Measurements from ENCODE around the gene ALG1.
"Not testable (repeated sequence)": the region's sequence is repeated elsewhere in the genome, so short reads cannot be mapped to it uniquely, and the experiment has no call there.

The ALG1 gene

DNA sequence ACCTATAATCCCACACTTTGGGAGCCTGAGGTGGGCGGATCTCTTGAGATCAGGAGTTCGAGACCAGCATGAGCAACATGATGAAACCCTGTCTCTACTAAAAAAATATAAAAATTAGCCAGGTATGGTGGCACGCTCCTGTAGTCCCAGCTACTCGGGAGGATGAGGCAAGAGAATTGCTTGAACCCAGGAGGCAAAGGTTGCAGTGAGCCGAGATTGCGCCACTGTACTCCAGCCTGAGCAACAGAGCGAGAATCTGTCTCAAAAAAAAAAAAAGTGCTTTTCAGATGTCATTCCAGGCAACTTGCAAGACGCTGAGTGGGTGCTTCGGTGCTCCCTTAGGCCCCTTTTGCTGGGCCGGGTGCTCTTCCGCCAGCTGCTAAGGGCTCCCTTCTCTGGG is 27.1 kb upstream of the ALG1 start:
- not testable (repeated sequence) for DNase-seq

- DNase-seq, result no peak
These were observed 26.0 kb upstream of the ALG1 start for GRCh38 chr16:5045499-5046115.

GRCh38 chr16:5046914-5047313 is 24.7 kb upstream of the ALG1 start:
- DNase-seq, result no peak

- no peak for DNase-seq
These were observed 16.5 kb upstream of the ALG1 start for GRCh38 chr16:5054876-5055865.

GRCh38 chr16:5056352-5056751 is 15.3 kb upstream of the ALG1 start:
- peak; percentile 64 to 80 (median 70) for DNase-seq

DNA sequence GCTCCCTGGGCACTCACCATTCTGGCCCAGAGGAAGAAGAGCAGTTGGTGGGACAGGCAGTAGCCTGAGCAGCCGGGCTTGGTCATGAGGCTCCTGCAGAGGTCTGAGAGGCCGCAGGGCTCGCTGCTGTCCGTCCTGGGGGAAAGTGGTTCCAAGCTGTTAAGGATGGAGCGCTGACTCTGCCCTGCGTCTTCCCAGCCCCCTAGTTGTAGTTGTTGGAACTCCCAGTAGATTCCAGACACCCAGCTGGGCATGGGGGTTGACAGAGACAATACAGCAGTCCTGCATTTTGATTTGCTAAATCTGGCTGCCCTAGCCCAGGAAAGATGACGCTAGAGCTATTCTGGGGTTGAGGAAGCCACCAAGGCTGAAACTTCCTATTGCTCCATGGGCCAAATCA is 13.2 kb upstream of the ALG1 start:
- peak; percentile 42 to 70 (median 66) for DNase-seq

DNA sequence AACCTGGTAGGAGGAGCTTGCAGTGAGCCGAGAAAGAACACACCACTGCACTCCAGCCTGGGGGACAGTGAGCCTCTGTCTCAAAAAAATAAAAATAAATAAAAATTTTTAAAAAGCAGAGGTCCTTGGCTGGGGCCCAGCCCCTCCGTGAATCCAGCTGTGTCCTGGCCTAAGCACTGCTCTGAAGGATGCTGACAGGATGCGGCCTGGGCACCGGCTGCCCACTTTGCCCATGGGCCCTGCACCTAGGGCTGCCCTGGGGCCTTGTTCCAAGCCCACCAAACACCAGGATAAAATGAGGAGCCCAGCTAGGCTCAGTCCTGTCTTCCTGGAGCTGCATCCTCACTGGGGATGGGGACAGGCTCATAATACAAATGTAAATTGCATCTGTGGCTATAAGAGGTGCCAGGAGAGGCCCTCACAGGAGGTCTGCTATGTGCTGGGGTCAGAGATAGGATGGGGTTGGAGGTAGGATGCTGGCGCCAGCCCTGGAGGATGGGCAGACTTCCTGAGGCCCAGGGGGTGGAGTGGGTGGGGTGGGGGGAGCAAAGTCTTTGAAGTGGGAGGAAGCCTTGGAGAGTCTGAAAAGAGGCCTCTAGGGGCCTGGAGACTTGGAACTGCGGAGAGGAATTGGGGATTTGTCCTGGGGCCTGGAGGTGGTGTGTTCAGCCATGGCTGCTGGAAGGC is 12.1 kb upstream of the ALG1 start:
- DNase-seq, result no peak

- no peak for DNase-seq
These were observed 11.5 kb upstream of the ALG1 start for GRCh38 chr16:5060073-5060641.

- no peak for DNase-seq
These were observed 9.6 kb upstream of the ALG1 start for GRCh38 chr16:5062051-5062450.

DNA sequence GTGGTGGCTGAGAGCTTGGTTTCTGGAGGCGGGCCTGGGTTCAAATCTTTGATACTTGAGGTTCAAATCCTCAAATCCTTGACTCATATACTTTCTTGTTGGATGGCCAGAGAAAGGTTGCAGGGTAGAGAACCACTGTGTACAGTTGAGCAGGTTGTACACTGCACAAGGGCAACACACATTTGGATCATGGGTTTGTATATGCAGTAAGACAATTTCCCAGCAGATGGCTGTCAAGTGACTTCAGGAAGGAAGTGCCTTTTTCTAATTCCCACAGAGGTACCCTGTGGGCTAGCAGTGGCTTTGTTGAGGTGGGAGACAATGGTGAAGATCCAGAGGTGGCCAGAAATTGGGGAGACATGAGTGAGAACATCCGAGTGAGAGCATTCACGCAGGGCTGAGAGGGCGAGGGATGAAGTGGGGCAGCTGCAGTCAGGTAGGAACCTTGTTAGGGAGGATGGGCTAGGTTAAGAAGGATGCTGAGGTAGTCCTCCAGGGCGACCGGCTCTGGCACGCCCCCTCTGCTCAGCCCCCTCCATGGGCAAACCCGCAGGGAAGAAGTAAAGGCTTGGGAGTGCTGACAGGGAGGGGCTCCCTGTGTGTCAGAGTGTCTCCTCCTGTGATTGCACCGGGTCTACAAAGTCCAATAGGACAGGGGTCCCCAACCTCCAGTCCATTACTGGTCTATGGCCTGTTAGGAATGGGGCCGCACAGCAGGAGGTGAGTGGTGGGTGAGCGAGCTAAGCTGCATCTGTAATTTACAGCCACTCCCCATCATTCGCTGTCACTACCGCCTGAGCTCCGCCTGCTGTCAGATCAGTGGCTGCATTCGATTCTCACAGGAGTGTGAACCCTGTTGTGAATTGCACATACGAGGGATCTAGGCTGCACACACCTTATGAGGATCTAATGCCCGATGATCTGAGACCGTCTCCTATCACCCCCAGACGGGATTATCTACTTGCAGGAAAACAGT is 8.6 kb upstream of the ALG1 start:
- DNase-seq, result no peak

GRCh38 chr16:5064915-5065314 is 6.7 kb upstream of the ALG1 start:
- DNase-seq, result no peak

GRCh38 chr16:5065326-5065725 is 6.3 kb upstream of the ALG1 start:
- DNase-seq, result no peak

GRCh38 chr16:5065813-5066212 is 5.8 kb upstream of the ALG1 start, which contains the start of gene C16orf89:
Gene C16orf89, minus strand, starts transcription at chr16:5065956. Its CDS starts 48 bp downstream, at chr16:5065908.
- DNase-seq, result no peak

- no peak for DNase-seq
These were observed 5.1 kb upstream of the ALG1 start for GRCh38 chr16:5066511-5066910.

DNA sequence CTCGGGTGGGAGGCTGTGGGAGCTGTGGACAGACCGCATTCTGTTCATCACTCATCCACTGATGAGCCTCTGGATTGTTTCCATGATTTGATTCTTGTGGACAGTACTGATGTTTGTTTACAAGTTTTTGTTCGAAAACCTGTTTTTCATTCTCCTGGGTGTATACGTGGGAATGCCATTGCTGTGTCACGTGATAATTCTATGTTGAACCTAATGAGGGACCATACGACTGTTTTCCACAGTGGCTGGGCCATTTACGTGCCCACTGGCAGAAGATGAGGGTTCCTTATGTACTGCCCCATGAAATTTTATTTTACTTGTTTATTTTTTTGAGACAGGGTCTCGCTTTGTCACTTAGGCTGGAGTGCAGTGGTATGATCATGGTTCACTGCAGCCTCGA is 2.6 kb upstream of the ALG1 start:
- no peak for DNase-seq

- no peak for DNase-seq
These were observed 1.8 kb upstream of the ALG1 start for GRCh38 chr16:5069854-5070253.

DNA sequence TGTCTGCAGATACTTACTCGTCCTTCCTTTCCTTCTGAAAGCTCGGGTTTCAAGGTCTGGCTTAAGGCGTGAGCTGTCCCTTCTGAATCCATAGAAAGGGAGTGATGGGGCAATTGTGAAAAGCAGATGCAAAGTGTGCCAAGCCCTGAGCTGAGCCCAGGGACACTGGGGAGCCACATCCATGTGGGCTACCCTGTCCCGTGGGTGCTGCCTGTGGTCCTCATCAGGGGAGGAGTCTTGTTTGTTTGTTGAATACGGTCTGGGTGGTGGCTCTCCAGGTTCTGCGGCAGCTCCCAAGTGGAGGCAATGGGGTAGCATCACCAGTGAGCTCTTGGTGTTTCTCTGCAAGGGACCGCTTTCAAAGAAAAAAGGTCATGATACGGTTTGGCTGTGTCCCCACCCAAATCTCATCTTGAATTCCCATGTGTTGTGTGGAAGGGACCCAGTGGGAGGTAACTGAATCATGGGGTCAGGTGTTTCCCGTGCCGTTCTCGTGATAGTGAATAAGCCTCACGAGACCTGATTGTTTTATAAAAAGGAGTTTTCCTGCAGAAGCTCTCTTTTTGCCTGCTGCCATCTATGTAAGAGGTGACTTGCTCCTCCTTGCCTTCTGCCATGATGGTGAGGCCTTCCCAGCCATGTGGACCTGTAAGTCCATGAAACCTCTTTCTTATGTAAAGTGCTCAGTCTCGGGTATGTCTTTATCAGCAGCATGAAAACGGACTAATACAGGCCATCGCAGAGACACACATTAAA is 1.0 kb upstream of the ALG1 start:
- no peak for DNase-seq

- DNase-seq, result no peak
These were observed 332 bp upstream of the ALG1 start for GRCh38 chr16:5071341-5071680.

GRCh38 chr16:5072334-5073278 is 963 bp downstream of the ALG1 start:
- DNase-seq, result no peak

DNA sequence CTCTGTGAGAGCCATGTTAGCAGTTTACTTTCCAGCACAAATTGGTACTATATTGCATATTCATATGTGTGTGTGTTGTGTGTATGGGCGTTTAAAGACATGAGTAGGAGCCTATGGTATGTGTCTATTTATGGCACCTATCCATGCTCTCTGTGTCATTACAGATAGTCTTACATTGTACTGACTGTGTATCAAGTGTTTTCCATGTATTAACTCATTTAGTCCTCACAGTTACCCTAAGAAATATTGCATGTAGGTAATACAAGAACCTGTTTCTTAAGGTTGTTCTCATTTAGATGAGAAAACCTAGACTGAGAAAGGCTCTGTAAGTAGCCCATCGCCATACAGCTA is 1.6 kb downstream of the ALG1 start:
- no peak for DNase-seq
